ENCODE measurements around the gene LIPC. TPM values are rescaled to one million over a fixed set of nuclear protein-coding genes. Genes with fewer than 3 reads are reported as not detected.

LIPC gene
- total RNA-seq, 1 donor from 2014 or later: not detected

DNA sequence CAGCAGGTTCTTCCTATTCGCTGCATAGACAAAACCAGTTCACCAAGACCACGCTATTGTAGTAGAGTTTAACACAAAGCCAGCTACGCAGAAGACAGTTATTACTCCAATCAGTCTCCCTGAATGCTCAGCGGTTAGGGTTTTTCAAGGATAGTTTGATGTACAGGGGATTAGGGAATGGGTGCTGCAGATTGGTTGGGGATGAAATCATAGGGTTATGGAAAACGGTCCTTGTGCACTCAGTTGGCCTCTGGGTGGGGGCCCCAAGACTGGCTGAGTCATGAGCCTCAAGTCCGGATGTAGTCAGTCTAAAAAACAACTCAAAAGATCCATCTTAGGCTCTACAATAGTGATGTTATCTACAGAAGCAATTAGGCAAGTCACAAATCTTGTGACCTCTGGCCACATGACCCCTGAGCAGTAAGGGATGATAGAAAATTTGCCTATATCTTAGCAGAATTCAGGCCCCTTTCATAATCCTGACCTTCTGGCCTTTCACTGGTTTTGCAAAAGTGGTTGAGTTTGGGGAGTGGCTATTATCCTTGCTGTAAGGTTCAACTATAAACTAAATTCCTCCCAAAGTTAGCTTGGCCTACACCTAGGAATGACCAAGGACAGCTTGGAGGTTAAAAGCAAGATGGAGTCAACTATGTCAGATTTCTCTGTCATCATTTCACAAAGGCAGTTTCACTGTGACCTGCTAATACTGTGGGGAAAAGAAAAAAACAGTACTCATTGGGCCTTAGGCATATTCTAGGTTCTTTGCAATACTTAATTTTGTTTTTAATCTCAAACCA, 57.7 kb downstream of the LIPC start:
- no peak for DNase-seq (ENCODE audit: low spot score in 2 of 2)
- no peak for FAIRE-seq

DNA sequence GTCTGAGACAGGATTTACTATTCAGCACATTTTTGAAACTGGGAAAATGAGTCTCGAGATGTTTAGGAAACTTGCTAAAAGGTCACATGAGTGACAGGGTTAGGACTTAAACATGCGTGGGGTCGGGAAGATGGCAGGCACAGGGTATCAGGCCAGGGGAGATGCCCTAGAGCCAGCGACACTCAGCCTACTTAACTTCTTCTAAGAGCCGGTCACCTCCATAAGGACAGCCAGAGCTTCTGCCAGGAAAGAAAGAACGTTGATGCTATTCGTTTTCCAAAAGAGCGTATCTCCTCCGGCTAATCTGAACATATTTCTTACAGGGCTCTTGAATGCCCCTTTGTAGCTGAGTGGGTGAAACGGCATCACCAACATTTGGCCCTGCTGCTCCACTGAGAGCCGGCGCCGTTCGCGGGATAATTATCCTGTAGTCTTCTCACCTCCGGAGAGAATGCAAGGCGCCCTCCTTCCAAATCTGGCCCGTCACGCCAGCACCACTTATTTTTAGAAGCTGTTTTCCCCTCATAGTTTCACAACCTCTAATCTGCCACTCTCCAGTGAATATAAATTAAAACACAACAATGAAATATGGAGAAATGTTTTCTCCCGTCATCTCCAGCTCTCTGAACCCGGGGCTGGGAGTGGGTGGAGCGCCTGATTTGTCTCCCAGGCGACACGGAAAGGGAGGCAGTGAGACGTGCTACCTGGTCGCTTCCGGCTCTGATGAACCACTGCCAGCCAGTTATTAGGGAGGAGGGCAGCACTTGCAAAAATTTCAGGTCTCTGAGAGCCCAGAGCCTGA, 58.5 kb downstream of the LIPC start:
- FAIRE-seq: no peak

DNA sequence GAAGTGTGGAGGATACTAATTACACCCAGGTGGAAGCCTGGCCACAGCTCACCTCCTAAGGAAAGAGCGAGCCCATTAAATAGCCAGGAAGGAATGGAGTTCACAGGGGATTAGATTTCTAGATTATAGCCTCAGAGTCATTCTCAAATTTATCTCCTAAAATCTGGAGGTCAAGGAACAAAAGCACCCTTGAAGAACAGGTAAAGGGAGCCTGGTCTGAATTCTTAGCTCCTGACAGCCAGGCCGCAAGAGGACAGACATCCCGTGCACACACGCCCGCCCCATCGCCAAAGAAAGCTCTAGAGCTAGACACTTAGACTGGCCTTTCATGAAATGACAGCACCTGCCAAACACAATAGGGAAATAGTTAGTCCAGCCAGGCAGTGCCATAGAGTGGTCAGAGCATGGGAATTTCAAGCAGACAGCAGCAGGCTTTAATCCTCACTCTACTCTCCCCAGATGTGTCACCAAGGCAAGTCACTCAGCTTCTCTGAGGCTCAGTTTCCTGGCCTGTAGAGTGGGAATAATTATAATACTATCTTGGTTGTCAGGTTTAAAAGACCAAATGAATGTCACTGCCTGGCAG, 59.2 kb downstream of the LIPC start:
- no peak for FAIRE-seq

More for the DNA sequence above, 58.5 kb downstream of the LIPC start:
- DNase-seq (ENCODE audit: low spot score in 2 of 2): no peak

DNA sequence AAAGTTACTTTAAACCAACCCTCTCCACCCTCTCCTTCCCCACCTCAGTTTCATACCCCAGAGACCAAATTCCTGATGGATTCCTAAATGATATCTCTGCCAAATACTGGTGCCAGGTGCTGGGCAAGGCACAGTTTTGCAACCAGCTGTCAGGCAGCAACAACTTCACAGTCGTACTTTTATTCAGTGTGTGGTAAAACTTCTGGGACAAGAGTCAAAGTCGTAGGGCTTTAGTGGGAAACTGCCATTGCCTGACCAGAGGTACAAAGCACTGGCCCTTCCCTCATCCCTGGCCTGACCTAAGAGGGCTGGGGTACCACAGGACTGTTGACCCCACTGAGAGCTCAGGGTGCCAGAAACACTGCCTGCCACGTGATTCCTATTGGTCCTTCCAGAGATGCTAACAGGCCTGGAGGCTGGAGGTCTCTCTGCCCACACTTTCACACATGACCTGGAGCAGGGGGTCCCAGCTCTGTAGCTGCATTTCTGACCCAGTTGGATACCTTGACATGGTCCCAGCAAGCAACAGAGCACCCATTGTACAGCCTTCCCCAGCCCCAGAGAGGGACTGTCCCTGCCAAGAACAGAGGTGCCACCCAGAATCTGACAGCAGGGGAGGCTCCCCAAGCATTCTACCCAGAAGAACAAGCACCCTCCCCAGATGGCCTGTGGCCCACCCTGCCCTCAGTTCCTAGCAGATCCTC, 59.9 kb downstream of the LIPC start:
- DNase-seq (ENCODE audit: low spot score in 2 of 2) (no peak), FAIRE-seq (no peak)

More for the DNA sequence above, 59.2 kb downstream of the LIPC start:
- DNase-seq (ENCODE audit: low spot score in 2 of 2): no peak

DNA sequence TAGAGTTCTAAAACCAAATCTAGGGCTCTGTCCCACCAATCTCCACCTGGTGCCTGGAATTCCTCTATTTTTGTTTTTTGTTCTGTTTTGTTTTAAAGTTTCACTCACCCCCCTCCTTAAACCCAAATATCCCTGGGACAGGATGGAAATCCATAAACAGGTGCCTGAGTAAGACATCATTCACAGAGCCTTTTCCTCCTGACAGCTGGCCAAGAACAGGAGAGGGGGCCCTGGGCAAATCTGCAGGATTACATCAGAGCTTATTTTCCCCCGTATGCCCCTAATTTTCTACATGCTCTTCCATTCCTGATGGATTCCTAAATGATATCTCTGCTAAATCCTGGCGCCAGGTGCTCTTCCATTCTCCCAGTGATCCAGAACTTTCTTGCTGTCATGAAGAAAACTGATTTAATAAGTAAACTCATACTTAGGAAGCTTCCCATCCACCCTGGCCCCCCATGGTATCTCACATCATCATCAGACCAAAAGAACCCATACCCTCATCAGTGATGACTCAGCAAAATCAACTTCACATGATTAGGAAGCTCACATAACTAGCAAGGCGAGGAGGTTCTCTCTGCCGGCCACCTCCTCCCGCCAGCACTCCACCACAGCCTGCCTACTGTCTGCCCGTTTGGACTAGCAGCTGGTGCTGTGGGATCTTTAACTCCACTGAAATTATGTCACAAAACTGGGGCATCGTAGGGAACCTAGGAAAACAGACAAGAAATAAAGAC, 61.0 kb downstream of the LIPC start:
- DNase-seq (ENCODE audit: low spot score in 2 of 2): no peak
- no peak for FAIRE-seq

DNA sequence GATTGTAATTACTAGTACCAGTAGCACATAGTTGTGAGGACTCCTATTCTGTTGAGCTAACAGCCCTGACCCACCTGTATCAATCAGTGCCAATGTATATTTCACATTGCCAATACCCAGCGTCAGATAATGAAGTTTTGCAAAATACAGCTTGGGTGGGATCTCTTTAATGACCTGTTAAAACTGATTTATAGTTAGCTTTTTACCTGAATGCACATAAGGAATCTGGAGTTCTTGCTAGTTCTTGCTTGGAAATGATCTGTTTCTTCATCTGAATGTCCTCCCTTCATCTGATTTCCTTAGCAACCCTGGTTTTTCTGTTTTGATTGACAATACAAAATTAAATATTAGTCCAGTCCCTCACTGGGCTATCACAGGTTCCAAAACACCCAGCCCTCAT, 62.8 kb downstream of the LIPC start:
- DNase-seq (ENCODE audit: low spot score in 2 of 2) (no peak), FAIRE-seq (no peak)

DNA sequence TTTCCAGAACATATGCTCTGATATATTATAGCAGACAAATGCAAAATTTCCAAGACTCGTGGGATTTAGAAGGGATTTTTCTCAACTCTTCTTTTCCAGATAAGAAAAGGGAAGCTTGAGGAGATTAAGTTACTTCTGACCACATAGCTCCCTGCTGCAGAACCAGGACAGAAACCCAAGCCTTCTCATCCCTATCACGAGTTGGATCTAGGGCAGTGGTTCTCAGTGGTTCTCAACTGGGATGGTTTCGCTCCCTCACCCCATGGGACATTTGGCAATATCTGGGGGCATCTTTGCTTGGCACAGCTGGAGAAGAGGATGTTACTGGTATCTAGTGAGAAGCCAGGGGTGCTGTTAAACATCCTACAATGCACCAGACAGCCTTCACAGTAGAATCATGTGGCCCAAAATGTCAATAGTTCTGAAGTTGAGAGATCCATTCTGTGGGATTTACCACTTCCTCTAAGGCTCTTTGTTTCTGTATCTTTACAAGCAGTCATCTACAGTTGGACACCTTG, 64.2 kb downstream of the LIPC start:
- DNase-seq (ENCODE audit: low spot score in 2 of 2): no peak
- FAIRE-seq: no peak

DNA sequence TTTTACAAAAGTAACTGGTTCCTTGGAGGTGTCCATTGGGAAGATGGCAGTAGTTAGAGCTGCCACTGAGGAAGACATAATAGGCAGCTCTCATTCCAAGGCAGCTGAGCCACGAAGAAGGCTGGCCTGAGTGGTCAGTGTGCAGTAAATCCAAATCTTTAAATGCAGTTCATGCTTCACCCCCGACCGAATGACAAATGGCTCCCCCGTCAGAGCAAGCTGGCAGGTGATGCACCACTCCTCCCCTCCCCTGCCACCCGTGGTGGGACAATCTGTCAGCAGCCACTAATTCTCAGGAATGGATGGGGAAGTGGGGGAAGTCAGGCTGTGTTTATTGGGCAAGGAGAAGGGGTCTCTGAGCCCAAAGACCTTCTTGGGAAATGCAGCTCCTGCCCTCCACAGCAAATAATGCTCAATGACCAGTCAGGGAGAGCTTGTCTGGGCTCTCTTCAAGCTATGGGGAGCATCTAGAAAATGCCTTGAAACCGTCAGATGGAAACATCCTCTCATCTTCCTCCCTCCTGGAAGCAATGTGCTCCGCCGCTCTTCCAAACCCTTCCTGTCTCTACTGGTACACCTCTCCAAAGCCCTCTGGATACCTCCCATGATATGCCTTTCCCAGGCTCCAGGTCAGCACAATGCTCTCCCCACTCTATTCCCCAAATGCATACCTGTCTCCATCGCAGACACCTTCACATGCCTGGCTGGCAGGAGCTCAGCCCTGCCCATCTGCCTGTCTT, 65.4 kb downstream of the LIPC start:
- DNase-seq (ENCODE audit: low spot score in 2 of 2) (no peak), FAIRE-seq (no peak)

DNA sequence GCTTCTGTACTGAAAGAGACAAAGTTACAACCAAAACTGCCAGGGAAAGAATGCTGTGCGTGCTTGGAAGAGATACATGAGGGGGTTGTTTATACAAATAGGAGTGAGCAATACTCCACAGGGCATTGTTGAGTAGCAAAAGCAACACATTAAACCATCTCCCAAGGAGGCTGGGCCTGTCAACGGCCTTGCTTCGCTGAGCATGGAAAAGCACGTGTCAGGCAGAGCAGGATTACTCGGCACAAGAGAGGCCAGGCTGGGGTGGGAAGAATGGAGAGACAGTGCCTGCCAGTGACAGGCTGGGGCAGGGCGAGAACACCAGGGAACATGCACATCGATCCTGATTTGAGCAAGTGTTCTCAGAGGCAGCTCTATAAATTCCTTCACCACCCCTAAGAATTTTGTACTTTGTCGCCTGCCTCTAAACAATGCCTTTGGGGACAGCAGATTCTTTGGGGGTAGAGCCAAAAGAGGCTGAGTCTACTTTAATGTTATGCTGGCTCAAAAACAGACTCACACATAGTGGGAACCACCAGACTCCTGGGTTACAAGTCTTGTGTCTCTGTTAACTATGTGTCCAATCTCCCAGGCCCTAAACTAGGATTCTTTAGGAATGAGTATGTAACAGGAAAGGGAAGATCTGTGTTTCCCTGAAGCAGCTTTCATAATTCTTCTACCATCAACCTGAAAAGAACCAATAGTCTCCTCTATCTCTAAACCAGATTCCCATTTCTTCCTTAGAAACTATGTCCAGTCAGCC, 67.2 kb downstream of the LIPC start:
- FAIRE-seq: no peak
- DNase-seq (ENCODE audit: low spot score in 2 of 2): no peak

DNA sequence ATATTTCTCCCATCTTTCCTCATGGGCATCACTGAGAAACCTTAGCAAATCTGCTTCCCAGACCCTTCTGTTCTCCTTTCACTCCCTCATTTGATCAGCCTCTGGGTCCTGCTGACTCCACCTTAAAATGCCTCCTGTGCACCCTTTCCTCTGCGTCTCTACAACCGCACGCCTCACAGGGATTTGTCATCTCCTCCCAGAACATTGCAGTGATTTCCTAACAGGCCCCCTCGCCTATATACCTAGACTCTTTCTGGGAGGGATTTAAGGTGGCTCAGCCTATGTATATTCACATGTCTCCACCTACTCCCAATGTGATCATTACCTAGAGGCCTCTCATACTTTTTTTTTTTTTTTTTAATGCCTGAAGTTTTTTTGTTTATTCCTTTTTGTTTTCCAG, 69.2 kb downstream of the LIPC start:
- no peak for FAIRE-seq
- DNase-seq (ENCODE audit: low spot score in 2 of 2): no peak

DNA sequence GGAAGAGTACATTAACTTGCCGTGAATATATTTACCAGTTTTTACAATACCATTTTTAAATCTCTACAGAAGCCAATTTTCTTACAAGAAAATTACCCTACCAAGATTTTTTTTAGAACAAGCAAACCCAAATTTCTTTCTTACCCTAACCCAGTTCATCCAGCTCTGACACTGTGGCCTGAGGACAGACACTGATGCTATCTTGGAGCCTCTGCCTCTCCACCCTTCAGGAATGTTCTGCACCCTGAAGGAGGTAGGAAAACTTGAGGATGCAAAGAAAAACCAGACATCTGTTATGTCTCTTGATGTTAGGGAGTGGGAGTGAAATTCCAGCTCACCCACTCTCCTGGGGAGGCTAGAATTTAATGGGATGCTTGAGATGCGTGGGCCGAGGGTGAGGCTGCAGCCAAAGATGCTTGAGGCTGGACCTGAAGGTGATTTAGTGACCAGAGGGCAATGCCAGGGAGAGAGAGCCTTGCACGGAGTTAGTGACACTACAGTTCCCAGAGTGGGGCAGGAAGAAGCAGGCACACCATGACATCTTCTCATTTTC, 69.9 kb downstream of the LIPC start:
- FAIRE-seq: no peak

DNA sequence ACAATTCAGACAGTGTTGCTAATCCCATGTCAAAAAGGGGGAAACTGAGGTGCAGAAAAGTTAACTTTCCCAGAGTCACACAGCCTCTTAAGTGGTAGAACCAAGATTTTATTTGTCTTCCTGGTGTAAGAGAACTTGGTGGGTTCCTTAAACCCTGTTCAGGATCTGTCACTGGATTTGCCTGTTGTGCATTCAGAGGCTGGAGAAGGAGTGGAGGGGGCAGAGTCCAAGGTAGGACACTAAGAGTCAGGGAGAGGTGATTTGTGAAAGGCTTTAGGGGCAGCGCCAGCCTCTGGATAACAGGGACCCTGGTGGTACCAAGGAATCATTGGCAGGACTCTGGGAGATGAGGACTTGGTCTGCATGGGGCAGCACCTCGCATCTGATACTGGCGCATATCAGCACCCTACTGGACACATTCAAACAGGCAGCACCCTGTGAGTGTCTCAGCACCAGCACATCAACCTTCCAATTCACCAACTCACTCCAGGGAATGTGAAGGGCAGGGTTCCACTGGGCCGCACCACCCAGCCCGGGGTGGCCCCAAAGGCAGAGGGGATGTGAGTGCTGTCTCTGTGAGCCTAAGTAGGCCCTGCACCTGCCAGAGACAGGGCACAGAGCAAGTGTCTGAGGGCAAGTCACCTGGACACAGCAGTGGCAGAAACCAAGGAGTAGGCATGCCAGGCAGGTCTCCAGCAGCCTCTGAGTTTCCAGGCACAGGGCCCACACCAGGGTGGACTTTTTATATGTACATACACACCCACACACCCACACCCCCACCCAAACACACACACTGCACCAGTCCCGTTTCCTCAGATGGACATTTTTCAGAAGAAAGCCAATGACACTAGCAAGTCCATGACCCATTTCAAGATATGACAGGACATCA, 71.6 kb downstream of the LIPC start:
- FAIRE-seq (no peak), DNase-seq (ENCODE audit: low spot score in 2 of 2) (no peak)

More for the DNA sequence above, 69.9 kb downstream of the LIPC start:
- DNase-seq (ENCODE audit: low spot score in 2 of 2): no peak

DNA sequence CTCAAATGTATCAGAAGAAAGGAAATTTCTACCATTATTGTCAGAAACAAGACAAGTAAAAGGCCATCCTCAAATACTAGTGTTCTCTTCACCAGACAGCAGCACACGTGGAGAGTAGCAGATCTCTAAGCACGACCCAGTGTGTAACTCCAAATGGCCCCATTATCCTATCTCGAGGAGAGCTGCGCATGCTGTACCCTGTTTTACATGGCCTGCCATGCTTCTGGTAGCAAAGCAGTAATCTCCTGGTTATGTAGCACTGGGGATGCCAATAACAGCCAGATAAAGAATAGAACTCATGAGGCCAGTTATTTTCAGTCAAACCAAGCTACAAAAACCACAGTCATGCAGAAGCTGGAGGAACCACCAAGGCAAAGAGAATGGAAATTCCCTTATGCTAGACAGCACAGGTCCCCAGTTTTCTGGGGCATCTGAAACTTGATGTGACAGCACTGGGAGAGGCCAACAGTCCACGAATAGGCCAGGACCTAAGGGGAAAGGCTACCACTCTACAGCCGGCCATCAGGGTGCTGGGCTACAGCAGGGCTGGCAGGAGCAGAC, 73.0 kb downstream of the LIPC start:
- no peak for FAIRE-seq
- DNase-seq (ENCODE audit: low spot score in 2 of 2): no peak

DNA sequence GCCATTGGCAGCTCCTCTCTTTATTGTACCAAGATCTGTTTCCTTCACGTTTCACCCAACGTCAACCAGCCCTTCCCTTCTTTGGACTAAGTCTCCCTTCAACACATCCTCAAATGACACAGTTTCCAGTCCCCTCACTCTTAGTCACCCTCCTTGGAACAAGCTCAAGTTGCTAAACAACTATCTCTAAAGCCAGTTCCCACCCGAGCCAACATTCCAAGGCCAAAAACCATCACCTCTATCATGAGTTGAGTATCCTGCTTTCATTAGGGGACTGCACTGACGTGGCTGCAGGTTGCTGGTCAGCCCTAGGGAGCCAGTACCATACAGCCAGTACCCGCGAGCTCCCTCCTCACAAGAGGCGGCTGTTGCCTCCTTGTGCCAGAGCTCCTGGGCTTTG, 73.8 kb downstream of the LIPC start:
- DNase-seq (ENCODE audit: low spot score in 2 of 2): no peak
- no peak for FAIRE-seq

DNA sequence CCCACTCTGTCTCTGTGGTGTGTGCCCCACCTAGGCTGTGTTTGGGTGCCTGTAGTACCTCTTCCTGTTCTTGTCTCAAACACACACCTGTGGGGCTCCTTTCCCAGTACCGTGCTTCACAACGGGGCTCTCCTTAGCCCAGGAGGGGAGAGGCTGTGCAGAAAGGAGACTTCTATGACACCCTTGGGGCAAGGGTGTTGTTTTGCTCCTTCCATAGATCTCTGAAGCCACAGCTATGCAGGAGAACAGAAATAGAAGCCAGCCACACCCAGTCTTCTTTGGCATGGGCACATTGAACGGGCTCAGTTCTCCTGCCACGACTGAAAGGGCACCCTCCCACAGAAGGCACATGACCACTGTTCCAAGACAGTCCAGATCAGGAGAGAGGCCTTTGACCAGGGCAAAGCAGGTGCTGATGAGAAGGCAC, 74.3 kb downstream of the LIPC start:
- no peak for DNase-seq (ENCODE audit: low spot score in 2 of 2)
- FAIRE-seq: no peak

DNA sequence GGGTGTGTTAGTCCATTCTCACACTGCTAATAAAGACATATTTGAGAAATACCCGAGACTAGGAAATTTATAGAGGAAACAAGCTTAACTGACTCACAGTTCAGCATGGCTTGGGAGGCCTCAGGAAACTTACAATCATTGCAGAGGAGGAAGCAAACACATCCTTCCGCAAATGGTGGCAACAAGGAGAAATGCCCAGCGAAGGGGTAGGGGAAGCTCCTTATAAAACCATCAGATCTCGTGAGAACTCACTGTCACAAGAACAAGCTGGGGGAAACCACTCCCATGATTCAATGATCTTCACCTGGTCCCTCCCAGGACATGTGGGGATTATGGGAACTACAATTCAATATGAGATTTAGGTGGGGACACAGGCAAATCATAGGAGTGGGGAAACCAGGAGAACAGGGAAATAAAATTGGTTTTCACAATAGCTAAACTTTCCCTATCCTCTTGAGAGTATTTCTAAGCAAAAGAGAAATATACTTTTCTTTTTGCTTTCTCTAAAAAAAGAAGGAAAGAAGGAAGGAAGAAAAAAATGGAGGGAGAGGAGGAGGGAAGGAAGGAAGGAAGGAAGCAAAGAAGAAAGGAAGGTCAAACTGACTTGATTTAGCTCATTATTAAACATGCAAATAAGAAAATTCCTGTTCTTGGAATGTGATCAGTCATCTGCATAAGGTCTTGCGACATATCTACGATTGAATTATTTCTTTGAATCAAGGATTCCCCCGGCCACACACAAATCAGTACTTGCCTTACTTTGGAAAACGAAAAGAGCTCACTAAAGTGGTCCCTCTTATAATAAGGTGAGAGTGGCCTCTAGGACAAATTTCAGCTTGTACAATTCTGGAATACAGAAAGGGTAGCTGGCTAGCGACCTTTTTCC, 75.2 kb downstream of the LIPC start:
- no peak for DNase-seq (ENCODE audit: low spot score in 2 of 2)
- FAIRE-seq: no peak

Data from frontal cortex (tissue), 4 donors.